Gastroesophageal sphincter (tissue), 3 donors: ENCODE results near the gene HOXA10.

Experiments used
- EP300 ChIP-seq: sonication (generic); formaldehyde crosslinking; IDR thresholded peaks from one replicate; pipeline ENCODE4 v1.6.1; 2017; ENCODE audit warnings: antibody characterized with exemption, mild to moderate bottlenecking
- POLR2A ChIP-seq, 2 donors: fragments of 450-650 bp; IDR thresholded peaks; one replicate each; pipeline ENCODE4 v1.6.1; 2017; ENCODE audit warnings: antibody characterized with exemption in 2 of 2, mild to moderate bottlenecking in 2 of 2, moderate library complexity in 1 of 2
- POLR2AphosphoS5 ChIP-seq: sonication (generic); formaldehyde crosslinking; IDR thresholded peaks from one replicate; pipeline ENCODE4 v1.6.1; 2017; ENCODE audit warnings: antibody characterized with exemption
- TF ChIP-seq, protein P1 (sequence below), 4 experiments: fragments of 200-600 bp in 2 of 4; fragments of 450-650 bp in 2 of 4; sonication (generic) in 1 of 4; IDR thresholded peaks; one replicate each; pipeline ENCODE4 v1.5.1; 2017 to 2019; ENCODE audit warnings: antibody characterized with exemption in 4 of 4, mild to moderate bottlenecking in 2 of 4, moderate library complexity in 2 of 4

DNA sequence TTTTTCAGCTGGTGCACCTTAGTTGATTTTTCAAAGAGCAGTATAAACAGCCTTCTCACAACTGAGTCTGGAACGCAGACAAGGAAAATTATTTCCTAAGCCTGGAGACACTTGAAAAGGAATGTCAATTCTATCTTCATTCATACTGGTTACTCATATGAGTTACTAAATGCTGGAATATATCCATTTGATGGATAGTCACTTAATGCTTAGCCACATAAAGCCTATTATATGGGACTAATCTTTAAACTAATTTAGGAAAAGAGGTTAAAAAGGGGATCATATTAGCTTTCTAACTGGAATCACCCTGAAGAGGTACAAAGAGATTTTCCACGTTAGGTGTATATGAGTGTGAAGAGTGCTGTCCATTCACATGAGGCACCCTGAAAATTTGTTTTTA lies 41.9 kb downstream of the HOXA10 start:
- TF ChIP-seq, protein P1, sequence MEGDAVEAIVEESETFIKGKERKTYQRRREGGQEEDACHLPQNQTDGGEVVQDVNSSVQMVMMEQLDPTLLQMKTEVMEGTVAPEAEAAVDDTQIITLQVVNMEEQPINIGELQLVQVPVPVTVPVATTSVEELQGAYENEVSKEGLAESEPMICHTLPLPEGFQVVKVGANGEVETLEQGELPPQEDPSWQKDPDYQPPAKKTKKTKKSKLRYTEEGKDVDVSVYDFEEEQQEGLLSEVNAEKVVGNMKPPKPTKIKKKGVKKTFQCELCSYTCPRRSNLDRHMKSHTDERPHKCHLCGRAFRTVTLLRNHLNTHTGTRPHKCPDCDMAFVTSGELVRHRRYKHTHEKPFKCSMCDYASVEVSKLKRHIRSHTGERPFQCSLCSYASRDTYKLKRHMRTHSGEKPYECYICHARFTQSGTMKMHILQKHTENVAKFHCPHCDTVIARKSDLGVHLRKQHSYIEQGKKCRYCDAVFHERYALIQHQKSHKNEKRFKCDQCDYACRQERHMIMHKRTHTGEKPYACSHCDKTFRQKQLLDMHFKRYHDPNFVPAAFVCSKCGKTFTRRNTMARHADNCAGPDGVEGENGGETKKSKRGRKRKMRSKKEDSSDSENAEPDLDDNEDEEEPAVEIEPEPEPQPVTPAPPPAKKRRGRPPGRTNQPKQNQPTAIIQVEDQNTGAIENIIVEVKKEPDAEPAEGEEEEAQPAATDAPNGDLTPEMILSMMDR (IDR thresholded peaks at IDR 0.05), result no peak
- TF ChIP-seq EP300 (no peak), POLR2AphosphoS5 (no peak), POLR2A (IDR thresholded peaks at IDR 0.05) (no peak)
